HL-60 (cell line): ENCODE measurements around the gene SUPT6H.

Experiments
- POLR2AphosphoS5 ChIP-seq: IDR thresholded peaks from 2 replicates; pipeline ENCODE4 v1.6.1; 2012; ENCODE audit warnings: low read depth
- SPI1 ChIP-seq: IDR thresholded peaks from 2 replicates; pipeline ENCODE4 v1.6.1; 2012; ENCODE audit warnings: low read depth, mild to moderate bottlenecking, borderline replicate concordance
- TF ChIP-seq, protein P1 (sequence below): IDR thresholded peaks from one replicate; pipeline ENCODE4 v1.5.1; 2011; ENCODE audit warnings: low read length, control low read depth, inconsistent platforms; ENCODE audit not compliant: insufficient read depth

DNA sequence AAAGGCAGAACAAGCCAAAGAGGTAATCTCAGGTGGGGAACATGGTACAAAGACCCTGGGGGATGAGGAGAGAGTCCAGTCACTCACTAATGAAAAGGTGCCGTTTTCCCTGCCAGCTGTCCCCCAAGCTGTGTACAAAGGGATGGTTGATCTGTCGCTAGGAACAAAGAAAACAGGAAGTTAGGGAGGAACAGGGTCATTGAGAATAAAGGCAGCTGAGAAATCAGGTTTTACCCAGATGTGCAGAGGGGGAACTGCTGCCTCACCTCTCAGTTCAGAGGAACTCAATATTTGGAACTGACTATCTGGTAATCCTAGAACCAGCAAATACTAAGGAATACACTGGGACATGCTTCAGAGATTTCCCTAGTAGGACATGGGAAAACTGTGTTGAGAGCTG is 49.5 kb upstream of the SUPT6H start:
- TF ChIP-seq, protein P1, sequence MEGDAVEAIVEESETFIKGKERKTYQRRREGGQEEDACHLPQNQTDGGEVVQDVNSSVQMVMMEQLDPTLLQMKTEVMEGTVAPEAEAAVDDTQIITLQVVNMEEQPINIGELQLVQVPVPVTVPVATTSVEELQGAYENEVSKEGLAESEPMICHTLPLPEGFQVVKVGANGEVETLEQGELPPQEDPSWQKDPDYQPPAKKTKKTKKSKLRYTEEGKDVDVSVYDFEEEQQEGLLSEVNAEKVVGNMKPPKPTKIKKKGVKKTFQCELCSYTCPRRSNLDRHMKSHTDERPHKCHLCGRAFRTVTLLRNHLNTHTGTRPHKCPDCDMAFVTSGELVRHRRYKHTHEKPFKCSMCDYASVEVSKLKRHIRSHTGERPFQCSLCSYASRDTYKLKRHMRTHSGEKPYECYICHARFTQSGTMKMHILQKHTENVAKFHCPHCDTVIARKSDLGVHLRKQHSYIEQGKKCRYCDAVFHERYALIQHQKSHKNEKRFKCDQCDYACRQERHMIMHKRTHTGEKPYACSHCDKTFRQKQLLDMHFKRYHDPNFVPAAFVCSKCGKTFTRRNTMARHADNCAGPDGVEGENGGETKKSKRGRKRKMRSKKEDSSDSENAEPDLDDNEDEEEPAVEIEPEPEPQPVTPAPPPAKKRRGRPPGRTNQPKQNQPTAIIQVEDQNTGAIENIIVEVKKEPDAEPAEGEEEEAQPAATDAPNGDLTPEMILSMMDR: no peak
- TF ChIP-seq POLR2AphosphoS5 (no peak), SPI1 (peak; percentile 47; the same call in 1 of the 2 replicates)
